ENCODE data around the gene CHD5.

CHD5 gene

GRCh38 chr1:6099297-6099696 is 80.8 kb downstream of the CHD5 start:
- no peak for TF ChIP-seq CTCF (conservative IDR thresholded peaks at IDR 0.05; ENCODE audit: low read length)
- no peak overlapping the region for H3K4me3 ChIP-seq (ENCODE audit: low read length)
- DNase-seq (ENCODE audit: low read depth) = no peak

DNA sequence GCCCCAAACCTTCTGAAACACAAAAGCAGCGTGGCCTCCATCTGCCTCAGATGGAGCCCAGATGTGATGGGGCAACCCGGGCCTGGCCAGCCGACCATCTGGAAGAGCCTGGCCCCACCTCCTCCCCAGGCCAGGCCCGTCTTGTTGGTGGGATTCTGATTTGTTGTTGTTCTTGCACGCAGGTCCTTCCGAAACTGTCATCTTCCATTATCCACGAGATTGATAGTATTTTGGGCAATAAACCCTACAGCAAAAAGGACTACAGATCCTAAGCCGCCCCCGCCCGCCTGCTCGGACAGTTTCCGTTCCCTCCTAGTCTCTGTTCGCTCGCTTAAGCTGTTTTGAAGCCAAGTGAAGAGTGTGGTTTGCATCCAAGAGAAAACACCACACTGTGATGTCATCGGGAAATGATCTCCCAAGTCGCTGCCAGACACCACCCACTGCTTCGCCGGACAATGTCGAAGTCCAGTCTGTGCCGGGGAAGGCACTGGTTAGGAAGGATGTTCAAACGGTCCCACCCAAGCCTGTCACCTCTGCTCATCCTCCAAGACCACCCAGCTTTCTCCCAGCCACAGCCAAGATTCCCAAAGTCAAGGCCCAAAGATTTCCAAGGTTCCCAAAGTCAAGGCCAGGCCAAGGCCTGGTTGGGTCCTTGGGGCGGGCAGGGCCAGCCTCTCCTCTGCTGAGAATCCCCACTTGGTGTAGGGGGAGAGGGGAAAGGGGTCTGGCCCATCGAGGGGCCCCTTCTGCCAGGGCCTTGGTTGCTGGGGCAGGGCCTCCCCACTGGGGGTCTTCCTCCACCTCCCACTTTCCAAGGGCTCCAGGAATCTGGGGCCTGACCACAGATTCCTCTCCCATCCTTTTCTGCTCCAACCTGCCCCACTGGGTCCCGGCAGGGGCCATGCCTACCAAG is 81.6 kb downstream of the CHD5 start:
- H3K4me3 ChIP-seq (ENCODE audit: low read length) = peak overlapping the region; percentile 34
- peak; percentile 85 for DNase-seq (ENCODE audit: low read depth)
- no peak for TF ChIP-seq CTCF (conservative IDR thresholded peaks at IDR 0.05; ENCODE audit: low read length)

GRCh38 chr1:6097824-6098223 is 82.3 kb downstream of the CHD5 start:
- no peak for TF ChIP-seq CTCF (conservative IDR thresholded peaks at IDR 0.05; ENCODE audit: low read length)
- no peak overlapping the region for H3K4me3 ChIP-seq (ENCODE audit: low read length)

GRCh38 chr1:6097117-6097595 is 83.0 kb downstream of the CHD5 start:
- H3K4me3 ChIP-seq (ENCODE audit: low read length) = no peak overlapping the region
- no peak for TF ChIP-seq CTCF (conservative IDR thresholded peaks at IDR 0.05; ENCODE audit: low read length)
- no peak for DNase-seq (ENCODE audit: low read depth)

More at GRCh38 chr1:6097824-6098223, 82.3 kb downstream of the CHD5 start:
- no peak for DNase-seq (ENCODE audit: low read depth)

DNA sequence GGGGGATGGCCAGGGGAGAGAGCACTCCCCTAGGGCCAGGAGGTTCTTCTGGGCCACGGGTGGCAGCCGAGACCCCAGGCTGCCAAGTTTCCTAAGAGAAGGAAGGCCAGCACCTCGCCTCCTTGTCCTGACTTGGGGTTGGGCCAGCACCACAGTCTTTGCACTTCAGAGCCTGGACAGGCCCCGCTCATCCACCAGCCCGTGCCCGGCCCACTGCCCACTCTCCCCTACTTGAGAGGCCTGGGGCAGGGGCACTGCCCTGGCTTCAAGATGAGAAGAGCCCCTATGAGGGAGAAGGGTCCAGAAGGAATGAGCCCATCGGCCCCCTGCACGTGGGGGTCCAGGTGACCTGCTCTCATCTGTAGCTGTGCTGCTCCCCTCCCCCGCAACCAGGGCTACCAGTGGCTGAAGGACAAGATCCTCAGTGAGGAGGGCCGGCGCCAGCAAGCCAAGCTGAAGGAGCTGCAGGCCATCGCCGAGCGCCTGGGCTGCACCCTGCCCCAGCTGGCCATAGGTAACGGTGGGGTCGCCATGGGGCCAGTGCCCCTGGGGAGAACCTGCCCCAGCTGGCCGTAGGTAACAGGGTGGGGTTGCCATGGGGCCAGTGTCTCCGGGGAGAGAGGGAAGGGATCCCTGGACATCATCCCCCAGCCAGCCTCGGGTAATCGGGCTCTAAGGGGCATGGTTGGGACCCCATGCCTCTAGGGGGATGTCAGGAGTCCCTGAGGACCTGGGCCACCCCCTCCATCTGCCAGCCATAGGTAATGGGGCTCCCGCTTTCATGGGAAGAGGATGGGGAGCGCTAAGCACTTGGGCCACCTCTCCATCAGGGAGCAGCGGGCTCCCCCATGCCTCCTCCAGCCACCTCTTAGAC is 83.6 kb downstream of the CHD5 start:
- TF ChIP-seq CTCF (conservative IDR thresholded peaks at IDR 0.05; ENCODE audit: low read length) = no peak
- no peak for DNase-seq (ENCODE audit: low read depth)
- H3K4me3 ChIP-seq (ENCODE audit: low read length) = no peak overlapping the region

- TF ChIP-seq CTCF (conservative IDR thresholded peaks at IDR 0.05; ENCODE audit: low read length) = no peak
- H3K4me3 ChIP-seq (ENCODE audit: low read length) = no peak overlapping the region
- DNase-seq (ENCODE audit: low read depth) = no peak
Observed at GRCh38 chr1:6095511-6096242, 84.4 kb downstream of the CHD5 start.

All from AG10803 (cell line).